CD4-positive, alpha-beta T cell treated with Interleukin-4 for 4 hours (primary cell): Measurements from ENCODE around the gene AQP5.

Experiments
- DNase-seq: peaks from one replicate; pipeline ENCODE4 v3.0.0-alpha.2; 2020

The AQP5 gene

DNA sequence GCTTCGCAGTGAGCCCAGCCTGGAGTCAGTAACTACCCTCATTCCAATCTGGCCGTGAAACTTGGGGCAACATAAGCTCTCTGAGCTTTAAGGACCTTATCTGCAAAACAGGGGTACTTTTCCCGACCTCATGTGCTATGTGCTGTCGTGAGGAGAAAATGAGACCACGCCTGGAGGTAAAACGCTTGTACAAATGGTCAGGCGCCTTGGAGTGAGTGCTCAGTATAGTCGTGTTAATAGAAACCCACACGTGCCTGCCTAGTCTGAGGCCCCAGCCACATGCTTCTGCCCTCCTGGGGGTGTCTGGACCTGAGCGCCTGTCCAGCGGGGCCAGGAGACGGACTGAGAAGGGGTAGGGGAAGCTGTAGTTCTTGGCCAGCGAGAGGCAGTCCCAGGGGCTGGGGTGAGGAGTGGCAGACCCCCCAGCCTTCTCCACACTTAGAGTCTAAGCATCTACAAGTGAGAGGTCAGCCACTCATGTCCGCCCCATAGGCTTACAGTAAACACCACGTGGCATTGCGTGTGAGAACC is 4.9 kb downstream of the AQP5 start:
- no peak for DNase-seq

DNA sequence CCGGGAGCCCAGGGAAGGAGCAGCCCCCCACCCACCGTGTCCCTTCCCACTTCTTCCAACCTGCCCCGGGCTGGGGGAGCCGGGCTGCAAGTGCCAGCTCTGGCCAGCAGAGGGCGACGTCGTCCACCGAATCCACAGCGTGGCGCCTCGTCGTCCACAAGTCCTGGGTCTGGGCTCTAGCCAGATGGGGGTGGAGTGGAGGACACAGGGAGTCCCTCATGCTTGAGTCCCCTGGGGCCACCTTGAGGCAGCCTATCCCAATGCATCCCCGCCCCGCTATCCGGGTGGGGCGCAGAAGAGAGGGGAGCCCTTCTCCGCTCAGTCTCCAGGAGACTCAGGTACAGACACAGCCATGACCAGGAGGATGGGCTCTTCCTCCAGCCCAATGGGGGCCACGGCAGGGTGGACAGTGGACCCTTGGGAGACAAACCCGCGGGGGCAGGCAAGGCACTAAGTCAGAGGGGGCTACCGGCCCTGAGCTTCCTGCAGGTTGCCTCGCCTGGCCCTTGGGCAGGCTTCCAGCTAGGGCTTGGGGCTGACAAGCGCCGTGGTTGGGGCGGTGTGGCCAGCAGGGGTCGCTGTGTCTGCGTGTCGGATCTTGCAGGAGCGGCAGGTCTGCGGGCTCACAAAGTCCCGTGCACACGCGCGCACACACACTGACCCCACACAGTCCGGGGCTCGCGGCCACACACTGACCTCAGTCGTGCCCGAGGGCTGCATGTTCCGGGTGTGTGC is 5.5 kb downstream of the AQP5 start:
- DNase-seq: peak; percentile 84

DNA sequence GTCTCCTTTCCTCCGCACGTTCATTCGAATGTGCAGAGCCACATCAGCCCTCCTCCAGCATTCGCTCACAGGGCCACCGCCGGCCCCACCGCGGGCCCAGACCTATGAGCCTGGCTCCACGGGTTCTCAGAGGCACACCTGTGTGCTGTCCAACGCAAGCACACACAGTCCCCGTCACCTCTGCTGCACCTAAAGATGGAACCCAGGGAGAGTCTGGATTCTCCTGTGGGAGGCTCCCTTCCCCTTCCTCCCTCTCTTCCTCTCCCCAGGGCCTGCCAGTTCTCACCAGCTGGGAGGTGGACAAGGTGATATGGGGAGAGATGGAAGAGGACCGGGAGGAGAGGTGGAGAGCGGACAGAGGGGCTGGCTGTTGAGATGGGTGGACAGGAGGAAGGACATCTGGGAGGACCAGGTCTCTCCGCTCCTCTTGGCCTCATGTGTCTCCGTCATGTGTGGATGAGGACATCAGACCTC is 6.1 kb downstream of the AQP5 start:
- DNase-seq: no peak

DNA sequence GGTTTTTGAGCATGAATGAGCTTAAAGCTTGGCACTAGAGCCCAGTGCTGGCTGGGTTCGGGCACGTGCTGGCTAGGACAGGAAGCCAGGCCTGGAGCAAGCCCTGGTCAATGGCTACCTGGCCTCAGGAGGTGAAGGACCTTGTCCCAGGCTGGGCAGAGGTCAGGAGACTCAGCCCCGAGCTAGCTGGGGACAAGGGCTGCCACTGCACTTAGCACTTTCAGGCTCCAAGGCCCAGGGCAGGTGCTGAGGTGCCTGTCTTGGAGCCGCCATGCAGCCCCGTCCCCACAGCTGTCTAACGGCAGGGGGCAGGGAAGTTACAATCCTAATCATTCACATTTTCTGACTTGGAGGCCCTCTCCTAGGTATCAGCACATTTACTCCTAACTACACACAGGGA is 6.8 kb downstream of the AQP5 start:
- no peak for DNase-seq

DNA sequence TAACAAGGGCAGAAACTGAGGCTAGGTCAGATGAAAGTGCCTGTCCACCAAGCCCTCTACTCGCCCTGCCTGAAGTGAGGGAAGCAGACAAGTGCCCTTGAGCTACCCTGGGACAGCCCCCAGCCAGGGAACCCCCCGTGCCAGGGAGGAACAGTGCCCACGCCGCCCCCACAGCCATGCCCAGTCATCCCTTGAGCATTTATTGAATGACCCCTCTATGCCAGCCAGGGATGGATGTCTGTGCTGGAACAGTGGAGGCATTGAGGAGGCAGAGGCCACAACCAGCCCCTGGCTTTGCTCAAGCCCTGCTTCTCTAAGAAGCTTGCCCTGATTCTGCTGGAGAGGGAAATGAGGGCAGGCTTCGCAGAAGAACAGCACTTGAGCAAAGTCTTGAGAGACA is 7.4 kb downstream of the AQP5 start:
- no peak for DNase-seq

DNA sequence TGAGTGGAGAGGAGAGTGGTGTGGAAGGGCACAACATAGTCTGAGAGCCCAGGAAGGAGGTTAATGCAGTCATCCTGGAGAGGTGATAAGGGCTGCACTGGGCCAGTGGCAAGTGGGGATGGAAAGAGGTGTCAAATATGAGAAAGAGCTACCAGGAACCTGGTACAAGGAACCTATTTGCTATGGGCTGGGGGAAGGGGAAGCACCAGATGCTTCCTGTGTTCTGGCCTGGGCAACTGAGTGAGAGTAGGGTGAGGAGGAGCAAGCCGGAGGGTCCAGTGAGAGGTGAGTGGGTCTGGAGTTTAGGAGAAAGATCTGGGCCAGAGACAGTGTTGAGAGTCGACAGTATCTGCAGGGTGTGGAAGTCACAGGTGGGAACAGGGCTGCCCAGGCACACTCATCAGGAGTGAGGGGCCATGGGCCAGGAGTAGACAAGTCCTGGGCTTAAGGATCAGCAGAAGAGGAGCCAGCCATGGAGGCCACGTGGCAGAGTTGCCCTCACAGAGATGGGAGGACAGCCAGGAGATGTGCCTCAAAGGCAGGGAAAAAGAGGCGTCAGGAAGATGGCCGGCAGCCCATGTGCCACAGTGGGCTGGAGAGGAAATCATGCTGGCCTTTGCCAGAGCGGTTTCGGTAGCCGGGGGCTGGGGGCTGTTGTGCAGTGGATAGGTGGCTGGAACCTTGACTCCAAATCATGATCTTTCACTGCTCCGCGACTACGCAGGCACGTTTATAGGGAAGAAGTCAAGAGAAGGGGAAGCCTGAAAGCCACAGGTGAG is 8.2 kb downstream of the AQP5 start:
- no peak for DNase-seq

DNA sequence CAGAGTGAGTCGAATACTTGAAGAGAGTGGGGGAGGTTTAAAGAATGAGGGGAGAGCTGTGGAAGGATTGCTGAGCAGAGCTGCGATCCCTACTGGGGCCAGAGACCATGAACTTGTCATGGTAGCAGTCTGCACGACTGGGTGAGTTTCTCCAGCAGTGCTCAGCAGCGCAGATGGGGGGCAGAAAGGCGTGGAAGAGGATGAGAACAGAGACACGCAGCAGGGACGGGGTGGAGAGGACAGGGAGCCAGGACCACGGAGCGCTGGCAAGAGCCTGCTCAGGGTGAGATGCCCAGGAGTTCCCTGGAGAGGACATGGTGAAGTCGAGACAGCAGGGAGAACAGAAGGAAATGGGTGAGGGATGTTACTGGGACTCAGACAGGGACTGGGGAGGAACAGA is 9.0 kb downstream of the AQP5 start:
- DNase-seq: no peak

DNA sequence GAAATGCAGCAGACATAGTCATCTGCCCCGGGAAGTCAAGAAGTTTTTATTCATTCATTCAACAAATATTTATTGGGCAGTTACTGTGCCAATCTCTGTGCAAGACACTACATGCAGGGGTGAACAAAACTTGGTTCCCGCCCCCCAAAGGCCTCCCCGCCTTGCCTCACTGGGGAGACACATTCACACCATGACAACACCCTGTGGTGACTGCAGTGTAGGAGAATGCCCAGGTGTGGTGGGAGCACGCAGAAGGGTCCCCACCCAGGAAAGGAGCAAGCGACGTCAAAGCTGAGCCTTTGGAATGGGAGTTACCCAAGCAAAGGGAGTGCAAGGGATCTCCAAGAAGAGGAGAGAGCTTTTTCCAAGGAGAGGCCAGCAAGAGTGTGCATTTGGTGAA is 9.5 kb downstream of the AQP5 start:
- DNase-seq: no peak

DNA sequence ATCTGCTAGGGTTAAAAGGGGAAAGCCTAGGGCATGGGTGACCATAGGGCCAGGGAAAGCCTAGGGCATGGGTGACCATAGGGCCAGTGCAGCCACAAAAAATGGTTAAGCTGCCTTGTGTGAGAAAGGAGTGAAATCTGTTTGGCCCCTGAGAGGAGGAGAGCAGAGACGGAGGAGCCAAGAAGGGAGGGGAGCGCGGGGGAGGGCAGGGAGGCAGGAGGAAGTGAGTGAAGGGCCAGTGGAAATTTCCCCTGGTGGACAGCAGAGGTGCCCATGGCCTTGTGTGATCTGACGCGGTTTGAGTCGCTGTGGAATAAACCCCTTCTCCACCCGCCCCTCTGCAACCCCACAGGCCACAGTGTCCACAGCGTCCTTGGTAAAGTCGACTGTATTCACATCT is 10.5 kb downstream of the AQP5 start:
- no peak for DNase-seq

DNA sequence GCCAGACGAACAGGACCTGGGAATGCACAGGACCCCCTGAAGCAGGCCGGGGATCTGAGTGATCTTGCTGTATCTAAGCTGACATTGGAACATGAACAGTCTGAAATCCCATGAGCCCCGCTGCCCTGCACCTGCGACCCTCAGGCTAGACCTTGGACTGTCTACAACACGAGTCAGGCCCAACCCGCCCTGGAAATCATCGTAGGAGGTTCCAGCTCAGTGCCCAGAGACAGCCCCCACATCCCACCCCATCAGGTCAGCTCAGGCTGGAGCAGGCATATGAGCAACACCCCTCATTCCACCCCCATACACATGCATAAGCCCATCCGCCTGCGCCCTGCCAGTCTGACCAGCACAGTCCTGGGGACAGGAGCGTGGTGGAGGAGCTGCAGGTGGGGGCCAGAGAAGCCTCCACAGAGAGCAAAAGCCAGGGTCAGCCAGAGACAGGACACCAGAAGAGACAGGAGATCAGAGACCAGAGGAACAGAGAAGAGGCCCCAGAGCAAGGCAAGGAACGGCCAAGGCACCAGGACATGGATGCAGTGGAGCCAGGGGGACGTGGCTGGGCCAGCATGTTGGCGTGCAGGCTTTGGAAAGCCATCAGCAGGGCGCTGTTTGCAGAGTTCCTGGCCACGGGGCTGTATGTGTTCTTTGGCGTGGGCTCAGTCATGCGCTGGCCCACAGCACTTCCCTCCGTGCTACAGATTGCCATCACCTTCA is 11.1 kb downstream of the AQP5 start, which contains the start of gene AQP6:
Gene AQP6 (plus strand): TSS at position 307 of the 720 bp plus-strand sequence. CDS start 227 bp downstream, at position 534.
- DNase-seq: no peak

DNA sequence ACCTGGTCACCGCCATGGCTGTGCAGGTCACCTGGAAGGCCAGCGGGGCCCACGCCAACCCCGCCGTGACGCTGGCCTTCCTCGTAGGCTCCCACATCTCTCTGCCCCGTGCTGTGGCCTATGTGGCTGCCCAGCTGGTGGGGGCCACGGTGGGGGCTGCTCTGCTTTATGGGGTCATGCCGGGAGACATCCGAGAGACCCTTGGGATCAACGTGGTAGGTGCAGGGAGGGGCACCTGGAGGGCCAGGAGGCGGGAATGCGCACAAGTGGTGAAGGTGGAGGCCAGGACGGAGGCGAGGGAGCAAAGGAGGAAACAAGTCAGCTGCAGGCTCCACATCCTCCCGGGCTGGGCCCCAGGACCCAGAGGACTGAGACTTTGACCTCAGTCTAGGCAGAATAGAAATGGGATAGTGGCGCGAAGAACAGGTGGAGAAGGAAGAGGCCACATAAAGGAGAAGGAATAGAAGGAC is 11.7 kb downstream of the AQP5 start:
- DNase-seq: no peak

DNA sequence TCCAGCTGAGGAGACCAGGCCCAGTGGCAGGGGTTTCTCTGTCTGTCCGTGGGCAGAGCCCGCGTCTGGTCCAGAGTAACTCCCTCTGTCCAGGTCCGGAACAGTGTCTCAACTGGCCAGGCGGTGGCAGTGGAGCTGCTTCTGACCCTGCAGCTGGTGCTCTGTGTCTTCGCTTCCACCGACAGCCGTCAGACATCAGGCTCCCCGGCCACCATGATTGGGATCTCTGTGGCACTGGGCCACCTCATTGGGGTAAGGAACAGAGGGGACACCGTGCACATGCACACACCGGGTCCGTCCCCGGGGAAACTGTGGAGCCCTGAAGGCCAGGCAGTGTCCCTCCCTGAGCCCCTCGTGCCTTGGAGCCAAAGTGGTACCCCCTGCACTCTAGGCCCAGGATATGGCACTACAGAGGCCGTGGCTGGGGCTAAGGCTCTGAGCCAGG is 12.6 kb downstream of the AQP5 start:
- no peak for DNase-seq

DNA sequence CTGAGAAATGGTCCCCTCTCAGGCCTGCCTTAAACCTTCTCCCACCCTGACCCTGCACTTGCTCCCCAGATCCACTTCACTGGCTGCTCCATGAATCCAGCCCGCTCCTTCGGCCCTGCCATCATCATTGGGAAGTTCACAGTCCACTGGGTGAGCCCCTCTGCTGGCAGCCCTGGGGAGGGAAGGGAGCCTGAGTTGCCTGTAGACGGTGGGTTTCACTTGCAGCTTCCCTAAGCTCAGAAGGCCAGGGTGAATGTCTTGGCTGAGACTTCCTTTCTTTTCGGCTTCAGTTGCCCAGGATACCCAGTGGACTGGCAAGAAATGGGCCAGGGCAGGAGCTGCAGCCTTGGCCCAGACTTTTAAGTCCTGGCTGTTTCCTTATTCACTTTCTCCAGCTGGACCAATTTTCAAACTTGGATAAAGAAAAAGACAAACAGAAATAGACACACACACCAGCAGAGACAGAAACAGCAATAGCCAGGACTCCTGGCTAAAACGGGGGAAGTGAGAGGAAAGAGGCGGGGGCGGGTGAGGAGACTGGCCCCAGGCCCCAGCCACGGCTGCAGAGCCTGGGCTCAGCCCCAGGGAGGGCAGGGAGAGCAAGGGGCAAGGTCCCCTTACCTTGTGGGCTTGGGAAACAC is 13.1 kb downstream of the AQP5 start:
- DNase-seq: no peak

DNA sequence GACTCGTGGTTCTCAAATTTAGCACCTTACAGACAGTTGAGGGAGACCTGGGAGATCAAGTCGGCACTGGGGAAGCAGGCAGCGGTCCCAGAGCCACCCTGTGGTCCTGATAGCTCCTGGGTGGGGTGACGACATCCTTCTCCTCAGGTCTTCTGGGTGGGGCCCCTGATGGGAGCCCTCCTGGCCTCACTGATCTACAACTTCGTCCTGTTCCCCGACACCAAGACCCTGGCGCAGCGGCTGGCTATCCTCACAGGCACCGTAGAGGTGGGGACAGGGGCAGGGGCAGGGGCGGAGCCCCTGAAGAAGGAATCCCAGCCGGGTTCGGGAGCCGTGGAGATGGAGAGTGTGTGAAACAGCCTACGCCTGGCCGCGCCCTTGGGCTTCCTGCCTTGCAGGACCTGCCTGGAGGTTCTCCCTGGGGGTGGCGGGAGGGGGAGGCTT is 13.7 kb downstream of the AQP5 start:
- DNase-seq: no peak

DNA sequence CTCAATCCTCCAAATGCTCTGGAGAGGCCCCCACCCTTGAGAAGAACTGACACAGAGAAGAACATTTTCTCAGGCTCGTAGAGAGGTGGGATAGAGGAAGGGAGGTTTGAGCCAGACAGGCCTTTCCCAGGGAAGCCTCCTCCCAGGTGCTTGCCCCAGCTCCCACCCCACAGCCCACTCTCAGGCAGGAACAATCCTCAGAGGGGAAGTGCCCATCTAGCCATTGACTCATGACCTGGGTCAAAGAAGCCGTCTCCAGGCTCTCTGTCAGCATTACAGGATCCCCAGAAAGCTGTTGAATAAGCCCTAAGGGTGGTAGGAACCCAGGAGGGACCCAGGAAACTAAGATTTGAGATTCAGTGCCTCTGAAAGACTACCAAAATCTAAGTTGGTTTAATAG is 14.9 kb downstream of the AQP5 start:
- no peak for DNase-seq

DNA sequence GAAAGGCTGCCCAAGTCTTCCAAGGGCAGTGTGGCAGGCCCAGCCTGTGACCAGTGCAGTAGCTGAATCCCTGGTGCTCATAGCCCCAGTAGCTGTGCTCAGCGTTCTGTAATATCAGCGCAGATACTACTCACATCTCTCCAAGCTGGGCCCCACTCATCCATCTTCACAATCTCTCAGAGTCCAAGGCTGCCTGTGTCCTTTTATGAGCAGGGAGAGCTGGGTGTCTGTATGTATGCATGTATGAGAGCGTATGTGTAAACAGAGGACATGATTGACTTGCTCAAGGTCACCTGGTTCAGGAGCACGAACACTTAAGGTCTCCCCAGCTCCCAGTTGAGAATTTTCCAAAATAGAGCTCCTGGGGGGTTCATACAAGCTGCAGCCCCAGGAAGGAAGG is 16.5 kb downstream of the AQP5 start:
- no peak for DNase-seq

DNA sequence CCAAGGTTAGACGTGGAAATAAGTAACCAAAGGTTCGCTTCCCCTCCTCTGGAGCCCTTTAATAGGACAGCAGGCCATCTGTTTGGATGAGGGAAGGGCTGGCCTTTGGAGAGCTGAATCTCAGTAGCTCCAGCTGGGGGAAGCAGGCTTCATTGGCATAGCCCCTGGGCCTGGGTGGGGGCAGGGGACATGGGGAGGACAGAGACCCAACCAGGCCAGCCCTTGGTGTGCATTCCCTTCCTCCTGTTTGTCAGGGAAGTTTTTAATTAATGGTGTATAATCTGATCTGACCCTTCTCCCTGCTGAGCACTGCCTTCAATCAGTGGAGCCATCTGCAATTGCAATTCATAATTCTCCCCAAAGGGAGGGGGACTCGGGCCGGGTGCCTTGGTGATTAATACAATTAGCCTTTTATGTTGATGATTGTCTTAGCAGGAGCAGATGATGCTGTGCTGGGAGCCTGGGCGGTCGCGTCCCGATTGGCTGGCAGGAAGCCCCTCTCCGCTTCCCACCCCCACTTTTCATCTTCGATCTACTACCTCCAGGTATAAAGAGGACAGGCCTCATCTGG is 17.4 kb downstream of the AQP5 start:
- no peak for DNase-seq

DNA sequence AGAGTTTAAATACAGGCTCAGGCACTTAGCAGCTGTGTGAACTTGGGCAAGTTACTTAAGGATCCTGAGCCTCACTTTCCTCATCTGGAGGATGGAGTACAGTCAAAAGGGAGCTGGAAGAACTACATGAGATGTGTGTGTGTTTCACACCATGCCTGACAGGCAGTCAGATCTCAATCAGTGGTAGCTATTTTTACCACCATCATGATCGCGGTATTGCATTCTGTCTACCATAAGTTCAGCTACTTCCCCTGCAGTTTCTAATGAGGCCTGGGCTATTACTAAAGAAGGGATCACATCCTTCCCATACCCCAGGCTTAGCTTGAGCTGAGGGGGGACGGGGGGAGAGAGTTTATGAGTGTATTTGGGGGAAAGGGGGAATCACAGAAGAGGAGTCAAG is 18.1 kb downstream of the AQP5 start:
- DNase-seq: no peak

DNA sequence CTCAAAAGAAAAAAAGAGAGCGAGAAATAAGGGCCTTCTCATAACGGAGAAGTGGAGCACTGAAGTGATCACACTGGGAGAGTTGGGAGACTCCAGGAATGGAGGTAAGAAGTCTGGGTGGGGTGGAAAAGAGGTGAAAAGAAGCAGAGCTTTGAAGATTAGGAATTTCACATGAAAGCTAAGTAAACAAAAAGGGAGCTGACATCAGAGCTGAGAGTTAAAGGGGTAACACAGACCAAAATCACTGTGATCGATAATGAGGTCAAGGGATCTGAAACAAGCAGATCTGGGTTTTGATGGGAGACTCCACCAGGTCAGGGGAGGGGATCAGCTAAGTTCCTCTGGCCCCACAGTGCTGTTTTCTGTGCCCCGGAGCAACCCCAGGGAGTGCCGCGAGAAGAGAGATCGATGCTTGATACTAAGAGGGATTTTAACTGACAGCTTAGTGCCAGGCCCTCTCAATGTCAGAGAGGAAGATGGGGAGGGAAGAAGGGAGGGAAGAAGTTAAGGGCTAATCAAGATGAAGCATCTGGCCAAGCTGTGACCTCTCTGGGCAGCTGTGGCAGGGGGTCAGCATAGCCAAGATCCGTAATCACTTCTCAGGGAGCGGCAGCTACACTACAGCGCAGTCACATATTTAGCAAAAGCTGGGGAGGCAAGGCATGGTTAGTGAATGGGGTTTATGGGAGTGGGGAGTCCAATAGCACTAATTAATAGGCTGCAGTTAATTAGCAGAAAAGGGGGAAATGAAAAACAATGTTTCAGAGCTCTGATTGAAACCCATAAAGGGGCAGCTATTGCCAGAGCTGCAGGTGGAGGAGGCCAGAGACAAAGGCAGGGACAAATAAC is 19.1 kb downstream of the AQP5 start:
- DNase-seq: no peak

DNA sequence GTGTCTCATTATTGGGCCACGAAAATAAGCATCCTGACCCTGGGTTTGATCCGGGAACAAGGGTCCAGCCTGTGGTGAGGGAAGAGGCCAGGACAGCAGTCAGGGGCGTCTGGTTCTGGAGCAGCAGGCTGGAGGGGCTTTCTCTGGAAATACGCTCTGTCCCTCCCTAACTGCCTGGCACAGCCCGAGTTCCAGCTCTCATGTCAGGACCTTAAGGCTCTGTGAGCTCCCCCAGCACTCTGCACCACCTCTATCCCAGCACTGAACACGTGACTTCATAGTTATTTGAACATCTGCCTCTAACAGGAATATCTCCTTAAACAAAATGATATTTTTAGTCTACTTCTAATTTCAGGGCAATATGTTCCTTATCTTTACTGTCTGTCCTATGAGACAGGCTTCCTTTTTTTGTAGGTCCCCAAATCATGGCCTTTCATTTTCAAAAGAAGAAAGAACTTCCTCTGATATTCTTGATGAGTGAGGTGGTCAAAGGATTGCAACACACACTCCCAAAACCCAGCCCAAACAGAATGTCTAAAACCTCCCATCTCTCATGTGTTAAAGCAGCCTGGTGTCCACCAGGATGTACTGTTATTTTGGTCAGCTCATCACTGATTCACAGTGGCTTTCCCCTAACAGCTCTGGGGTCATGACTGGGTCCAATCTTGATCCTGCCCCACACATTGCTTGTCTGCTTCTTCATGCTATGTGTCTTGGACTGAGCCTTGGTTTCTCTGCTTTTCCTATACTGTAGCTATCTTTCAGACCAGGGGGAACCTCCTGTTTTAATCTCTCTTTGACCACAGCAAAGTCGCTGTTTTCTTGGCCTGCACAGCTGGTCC is 20.8 kb downstream of the AQP5 start:
- DNase-seq: no peak
